ENCODE measurements around the gene CYTH1. TPM values are rescaled to one million over a fixed set of nuclear protein-coding genes. Genes with fewer than 3 reads are reported as not detected.

The CYTH1 gene
- total RNA-seq, 1 experiment from 2014 or later, result 9.7 TPM

DNA sequence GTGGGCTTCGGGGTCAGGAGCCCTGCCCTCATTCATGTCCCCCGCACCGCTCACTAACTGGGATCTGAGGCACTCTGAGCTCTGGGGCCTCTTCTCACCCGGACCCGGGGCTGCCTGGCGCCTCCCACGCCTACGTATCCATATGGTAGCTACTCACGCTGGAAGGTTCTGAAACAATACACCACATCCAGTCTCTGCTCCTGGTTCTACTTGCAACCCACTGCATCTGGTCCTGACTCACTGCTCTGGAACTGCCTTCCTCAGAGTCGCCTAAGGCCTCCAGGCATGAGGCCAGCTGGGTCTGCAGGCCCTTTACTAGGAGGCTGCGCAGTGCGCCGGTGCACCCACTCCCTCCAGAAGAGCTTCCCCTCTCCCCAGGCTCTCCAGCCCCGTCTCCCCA lies 40.5 kb upstream of the CYTH1 start:
- Histone ChIP-seq H3K79me1 (ENCODE audit: insufficient read depth, low read depth, low read length, poor library complexity, severe bottlenecking) (peaks cover 6% of the 10 kb centered on the region), H3K9ac (ENCODE audit: extremely low read depth, insufficient read length, low read length) (no peak overlapping the region), H3K4me2 (ENCODE audit: insufficient read depth, insufficient read length, low read length) (no peak overlapping the region), H2BK20ac (ENCODE audit: low read depth, low read length, poor library complexity, severe bottlenecking) (no peak overlapping the region), H2BK15ac (ENCODE audit: low read depth, low read length) (no peak overlapping the region), H3K4me1 (ENCODE audit: insufficient read depth, low read length) (no peaks in the 10 kb centered on the region), H4K91ac (ENCODE audit: insufficient read length, low read depth, low read length) (no peak overlapping the region), H3K79me2 (ENCODE audit: insufficient read depth, low read length) (peaks cover 3% of the 10 kb centered on the region; the same call in 1 of the 2 replicates), H3K23ac (ENCODE audit: insufficient read length, low read depth, low read length) (no peak overlapping the region), H2BK120ac (ENCODE audit: low read depth, low read length, poor library complexity, severe bottlenecking) (no peak overlapping the region), H3T11ph (ENCODE audit: low read length) (no peak overlapping the region), H3K18ac (ENCODE audit: insufficient read length, low read depth, low read length) (no peak overlapping the region), H3K27me3 (ENCODE audit: insufficient read depth, low read length) (no peaks in the 10 kb centered on the region), H2BK5ac (ENCODE audit: insufficient read length, low read length) (no peak overlapping the region), H3K14ac (ENCODE audit: insufficient read depth, low read length) (no peak overlapping the region), H3K23me2 (ENCODE audit: insufficient read length, low read depth, low read length, poor library complexity, severe bottlenecking) (no peaks in the 10 kb centered on the region), H2BK12ac (ENCODE audit: insufficient read length, low read depth, low read length) (no peak overlapping the region), H3K27ac (ENCODE audit: insufficient read length, low read depth, low read length) (no peak overlapping the region), H2AK5ac (ENCODE audit: insufficient read length, low read length) (no peak overlapping the region), H2AFZ (ENCODE audit: low read length) (no peak overlapping the region), H4K20me1 (ENCODE audit: control insufficient read depth, insufficient read depth, insufficient read length) (no peaks in the 10 kb centered on the region), H4K5ac (ENCODE audit: insufficient read length, low read depth, low read length) (no peak overlapping the region), H3K4ac (ENCODE audit: low read depth, low read length) (no peak overlapping the region), H3K9me3 (ENCODE audit: control insufficient read depth, low read depth, low read length) (no peaks in the 10 kb centered on the region), H4K8ac (replicated peaks; ENCODE audit: insufficient read length, low read depth, low read length) (no peak overlapping the region), H3K56ac (ENCODE audit: insufficient read length, low read depth, low read length) (no peak overlapping the region)
- H3K27me3 Mint-ChIP-seq (ENCODE audit: low read depth), result no peaks in the 10 kb centered on the region
- no peak overlapping the region for H3K4me3 Mint-ChIP-seq
- TF ChIP-seq, protein P1, sequence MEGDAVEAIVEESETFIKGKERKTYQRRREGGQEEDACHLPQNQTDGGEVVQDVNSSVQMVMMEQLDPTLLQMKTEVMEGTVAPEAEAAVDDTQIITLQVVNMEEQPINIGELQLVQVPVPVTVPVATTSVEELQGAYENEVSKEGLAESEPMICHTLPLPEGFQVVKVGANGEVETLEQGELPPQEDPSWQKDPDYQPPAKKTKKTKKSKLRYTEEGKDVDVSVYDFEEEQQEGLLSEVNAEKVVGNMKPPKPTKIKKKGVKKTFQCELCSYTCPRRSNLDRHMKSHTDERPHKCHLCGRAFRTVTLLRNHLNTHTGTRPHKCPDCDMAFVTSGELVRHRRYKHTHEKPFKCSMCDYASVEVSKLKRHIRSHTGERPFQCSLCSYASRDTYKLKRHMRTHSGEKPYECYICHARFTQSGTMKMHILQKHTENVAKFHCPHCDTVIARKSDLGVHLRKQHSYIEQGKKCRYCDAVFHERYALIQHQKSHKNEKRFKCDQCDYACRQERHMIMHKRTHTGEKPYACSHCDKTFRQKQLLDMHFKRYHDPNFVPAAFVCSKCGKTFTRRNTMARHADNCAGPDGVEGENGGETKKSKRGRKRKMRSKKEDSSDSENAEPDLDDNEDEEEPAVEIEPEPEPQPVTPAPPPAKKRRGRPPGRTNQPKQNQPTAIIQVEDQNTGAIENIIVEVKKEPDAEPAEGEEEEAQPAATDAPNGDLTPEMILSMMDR (conservative IDR thresholded peaks at IDR 0.05), result no peak
- no peaks in the 10 kb centered on the region for H3K9me3 Mint-ChIP-seq
- DNase-seq, result no peak
- WGBS (ENCODE audit: extremely low coverage, insufficient read length, low lambda C conversion rate), result no CpG with 5 or more reads among the region's 14 CpGs
- H3K36me3 Mint-ChIP-seq (ENCODE audit: insufficient read depth in 1 of 3, low read depth in 3 of 3), result peaks cover 62 to 98% (median 93%) of the 10 kb centered on the region in 3 experiments
- no peaks in the 10 kb centered on the region for H3K4me1 Mint-ChIP-seq
- H3K27ac Mint-ChIP-seq, result no peak overlapping the region; a peak in 1 of 7 replicates
